GM12873 (cell line): ENCODE measurements around the gene ELAVL4.
A peak's percentile ranks its signal among the peaks of the same experiment; 100 is the strongest.

Experiments used
- TF ChIP-seq, protein P1 (sequence below): IDR thresholded peaks from 2 replicates; pipeline ENCODE4 v1.5.1; 2012; ENCODE audit warnings: low read depth, mild to moderate bottlenecking, moderate library complexity, low read length, control low read depth; ENCODE audit not compliant: insufficient read depth; ENCODE audit errors: missing control alignments

Gene ELAVL4

GRCh38 chr1:50108497-50109059 is at the start of gene ELAVL4:
ELAVL4 (plus strand) TSS chr1:50108920; CDS start chr1:50109190, 270 bp downstream.
- TF ChIP-seq, protein P1, sequence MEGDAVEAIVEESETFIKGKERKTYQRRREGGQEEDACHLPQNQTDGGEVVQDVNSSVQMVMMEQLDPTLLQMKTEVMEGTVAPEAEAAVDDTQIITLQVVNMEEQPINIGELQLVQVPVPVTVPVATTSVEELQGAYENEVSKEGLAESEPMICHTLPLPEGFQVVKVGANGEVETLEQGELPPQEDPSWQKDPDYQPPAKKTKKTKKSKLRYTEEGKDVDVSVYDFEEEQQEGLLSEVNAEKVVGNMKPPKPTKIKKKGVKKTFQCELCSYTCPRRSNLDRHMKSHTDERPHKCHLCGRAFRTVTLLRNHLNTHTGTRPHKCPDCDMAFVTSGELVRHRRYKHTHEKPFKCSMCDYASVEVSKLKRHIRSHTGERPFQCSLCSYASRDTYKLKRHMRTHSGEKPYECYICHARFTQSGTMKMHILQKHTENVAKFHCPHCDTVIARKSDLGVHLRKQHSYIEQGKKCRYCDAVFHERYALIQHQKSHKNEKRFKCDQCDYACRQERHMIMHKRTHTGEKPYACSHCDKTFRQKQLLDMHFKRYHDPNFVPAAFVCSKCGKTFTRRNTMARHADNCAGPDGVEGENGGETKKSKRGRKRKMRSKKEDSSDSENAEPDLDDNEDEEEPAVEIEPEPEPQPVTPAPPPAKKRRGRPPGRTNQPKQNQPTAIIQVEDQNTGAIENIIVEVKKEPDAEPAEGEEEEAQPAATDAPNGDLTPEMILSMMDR: no peak

DNA sequence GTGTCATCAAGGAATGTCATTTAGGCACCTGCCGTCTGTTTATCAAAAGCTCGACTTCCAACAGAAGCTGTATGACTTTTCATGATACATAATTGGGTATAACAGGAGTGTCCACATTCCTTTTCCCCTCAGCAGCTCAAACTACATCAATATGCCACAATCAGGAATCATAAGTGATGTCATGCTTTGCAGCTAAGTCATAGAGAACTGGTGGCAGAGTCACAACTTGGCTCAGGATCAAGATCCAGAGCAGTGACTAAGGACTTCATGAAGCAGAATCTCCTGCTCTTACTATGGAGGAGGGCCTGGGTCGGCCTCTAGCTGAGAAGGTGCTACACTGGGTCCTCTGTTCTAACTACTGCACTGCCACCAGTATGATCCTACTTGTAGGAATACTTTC is 48.4 kb upstream of the ELAVL4 start:
- TF ChIP-seq, protein P1: no peak

DNA sequence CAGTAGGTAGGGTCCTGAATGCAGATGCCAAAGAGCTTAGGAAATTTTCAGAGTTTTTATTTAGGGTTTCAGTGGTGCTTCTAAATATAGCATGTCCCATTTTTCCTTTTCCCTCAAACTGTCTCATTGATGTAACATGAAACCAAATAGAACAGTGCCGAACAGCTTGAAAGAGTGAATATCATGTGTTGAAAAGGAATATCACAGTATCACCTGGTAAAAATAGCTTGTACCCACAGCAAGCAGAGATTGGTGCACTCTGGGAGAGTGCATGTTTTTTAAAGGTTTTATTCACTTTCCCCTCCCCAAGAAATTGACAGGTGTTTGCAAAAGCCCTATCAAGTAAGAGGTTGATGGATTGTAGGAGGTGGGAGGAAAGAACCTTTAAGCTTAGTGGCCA is 41.9 kb upstream of the ELAVL4 start:
- TF ChIP-seq, protein P1: no peak

GRCh38 chr1:50074931-50075330 is 33.8 kb upstream of the ELAVL4 start:
- TF ChIP-seq, protein P1: no peak

DNA sequence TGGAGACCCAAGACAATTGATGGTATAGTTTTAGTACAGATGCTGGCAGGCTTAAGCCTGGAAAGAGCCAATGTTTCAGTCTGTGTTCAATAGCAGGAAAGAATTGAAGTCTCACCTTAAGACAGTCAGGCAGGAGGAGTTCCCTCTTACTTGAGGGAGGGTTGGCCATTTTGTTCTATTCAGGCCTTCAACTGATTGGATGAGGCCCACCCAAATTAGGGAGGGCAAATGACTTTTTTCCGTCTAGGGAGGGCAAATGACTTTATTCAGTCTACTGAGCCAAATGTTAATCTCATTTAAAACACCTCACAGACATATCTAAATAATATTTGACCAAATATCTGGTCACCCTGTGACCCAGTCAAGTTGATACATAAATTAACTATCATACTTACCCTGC is 31.4 kb upstream of the ELAVL4 start:
- TF ChIP-seq, protein P1: no peak

GRCh38 chr1:50080904-50081586 is 27.7 kb upstream of the ELAVL4 start:
- TF ChIP-seq, protein P1: peak; percentile 19

GRCh38 chr1:50084389-50084788 is 24.3 kb upstream of the ELAVL4 start:
- TF ChIP-seq, protein P1: no peak
